ENCODE data around the gene AKR1C8.

DNA sequence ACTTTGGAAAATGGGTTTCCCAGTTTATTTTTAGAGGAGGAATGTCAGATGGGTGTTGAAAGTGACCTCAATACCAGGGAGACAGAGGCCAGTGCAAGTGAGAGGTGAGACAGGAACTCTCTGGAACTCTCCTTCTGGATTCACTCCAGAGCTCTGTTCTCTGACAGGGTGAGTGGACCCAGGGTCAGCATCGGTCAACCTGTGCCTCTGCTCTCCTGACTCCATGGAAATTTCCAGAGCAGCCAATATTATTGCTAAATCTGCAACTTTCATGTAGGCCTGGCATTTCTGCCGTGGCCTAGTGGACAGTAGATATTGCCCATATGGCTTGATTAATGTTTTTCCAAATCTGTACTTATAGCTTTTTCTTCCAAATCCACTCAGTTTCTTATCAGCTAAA lies 31.9 kb upstream of the AKR1C8 start:
- no peak for TF ChIP-seq RAD21 (conservative IDR thresholded peaks at IDR 0.05)
- TF ChIP-seq, protein P1, sequence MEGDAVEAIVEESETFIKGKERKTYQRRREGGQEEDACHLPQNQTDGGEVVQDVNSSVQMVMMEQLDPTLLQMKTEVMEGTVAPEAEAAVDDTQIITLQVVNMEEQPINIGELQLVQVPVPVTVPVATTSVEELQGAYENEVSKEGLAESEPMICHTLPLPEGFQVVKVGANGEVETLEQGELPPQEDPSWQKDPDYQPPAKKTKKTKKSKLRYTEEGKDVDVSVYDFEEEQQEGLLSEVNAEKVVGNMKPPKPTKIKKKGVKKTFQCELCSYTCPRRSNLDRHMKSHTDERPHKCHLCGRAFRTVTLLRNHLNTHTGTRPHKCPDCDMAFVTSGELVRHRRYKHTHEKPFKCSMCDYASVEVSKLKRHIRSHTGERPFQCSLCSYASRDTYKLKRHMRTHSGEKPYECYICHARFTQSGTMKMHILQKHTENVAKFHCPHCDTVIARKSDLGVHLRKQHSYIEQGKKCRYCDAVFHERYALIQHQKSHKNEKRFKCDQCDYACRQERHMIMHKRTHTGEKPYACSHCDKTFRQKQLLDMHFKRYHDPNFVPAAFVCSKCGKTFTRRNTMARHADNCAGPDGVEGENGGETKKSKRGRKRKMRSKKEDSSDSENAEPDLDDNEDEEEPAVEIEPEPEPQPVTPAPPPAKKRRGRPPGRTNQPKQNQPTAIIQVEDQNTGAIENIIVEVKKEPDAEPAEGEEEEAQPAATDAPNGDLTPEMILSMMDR (IDR thresholded peaks at IDR 0.05; ENCODE audit: poor library complexity, severe bottlenecking) = no peak
